ENCODE data around the gene QRSL1. TPM values are rescaled to one million over a fixed set of nuclear protein-coding genes. Genes with fewer than 3 reads are reported as not detected.
"Not testable (repeated sequence)": the region's sequence is repeated elsewhere in the genome, so short reads cannot be mapped to it uniquely, and the experiment has no call there.

QRSL1 gene, protein sequence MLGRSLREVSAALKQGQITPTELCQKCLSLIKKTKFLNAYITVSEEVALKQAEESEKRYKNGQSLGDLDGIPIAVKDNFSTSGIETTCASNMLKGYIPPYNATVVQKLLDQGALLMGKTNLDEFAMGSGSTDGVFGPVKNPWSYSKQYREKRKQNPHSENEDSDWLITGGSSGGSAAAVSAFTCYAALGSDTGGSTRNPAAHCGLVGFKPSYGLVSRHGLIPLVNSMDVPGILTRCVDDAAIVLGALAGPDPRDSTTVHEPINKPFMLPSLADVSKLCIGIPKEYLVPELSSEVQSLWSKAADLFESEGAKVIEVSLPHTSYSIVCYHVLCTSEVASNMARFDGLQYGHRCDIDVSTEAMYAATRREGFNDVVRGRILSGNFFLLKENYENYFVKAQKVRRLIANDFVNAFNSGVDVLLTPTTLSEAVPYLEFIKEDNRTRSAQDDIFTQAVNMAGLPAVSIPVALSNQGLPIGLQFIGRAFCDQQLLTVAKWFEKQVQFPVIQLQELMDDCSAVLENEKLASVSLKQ
- total RNA-seq: 10.7 TPM
- long read RNA-seq, full-length matches to known transcripts: 9 of 9 reads
- long read RNA-seq, partial matches to known transcripts: 0 of 9 reads
- long read RNA-seq, other reads (novel, unspliced or antisense): 0 of 9 reads

DNA sequence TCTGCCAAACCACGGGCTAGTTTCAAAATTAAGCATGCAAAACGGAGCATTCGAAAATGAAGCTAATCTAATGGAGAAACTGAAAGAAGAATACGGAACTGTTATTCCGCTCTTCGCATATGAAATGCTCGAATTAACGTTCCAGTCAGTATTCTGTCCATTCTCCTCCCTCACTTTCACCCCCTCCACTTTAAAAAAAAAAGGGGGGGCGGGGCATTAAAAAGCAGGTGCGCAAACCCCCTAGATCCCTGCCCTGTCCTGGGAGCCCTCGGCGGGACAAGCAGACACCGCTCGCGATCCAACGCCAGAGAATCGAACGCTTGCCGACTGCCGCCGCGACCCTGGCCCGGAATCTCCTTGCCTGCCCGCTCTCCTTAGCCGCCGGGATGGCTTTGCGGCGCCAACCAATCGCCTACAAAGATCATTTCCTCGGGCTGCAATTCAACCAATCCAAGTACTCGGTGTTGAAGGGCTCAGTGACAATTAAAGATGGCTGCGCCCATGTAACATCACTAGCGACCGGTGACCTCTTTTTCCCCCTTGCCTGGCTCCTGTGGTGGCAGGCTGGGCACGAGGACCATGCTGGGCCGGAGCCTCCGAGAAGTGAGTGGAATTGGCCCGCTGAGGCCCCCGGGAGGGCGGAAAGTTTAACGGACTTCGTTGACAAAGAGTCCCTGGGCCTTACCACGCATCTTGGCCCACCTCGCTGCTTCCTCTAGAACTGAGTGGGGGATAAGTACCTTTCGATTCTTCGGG is at the start of gene QRSL1, which contains the start of gene RTN4IP1:
Gene QRSL1, plus strand, starts transcription at position 476 of the 756 bp plus-strand sequence. Its CDS starts 104 bp downstream, at position 580.
Gene RTN4IP1, minus strand, starts transcription at position 396 of the 756 bp plus-strand sequence. CDS start 477 bp downstream, outside the sequence.
- intact Hi-C loops (cut with DNase I): no loop called here
- no peaks in the 10 kb centered on the region for H3K27me3 ChIP-seq (ENCODE audit: low read depth)
- H3K27ac ChIP-seq: peak within 1 kb of the TSS; percentile 81
- ATAC-seq: peak; percentile 99 to 100
- H3K36me3 ChIP-seq: no peaks in the 10 kb centered on the region
- H3K4me1 ChIP-seq: peaks cover 17% of the 10 kb centered on the region
- peak; percentile 83 for DNase-seq
- TF ChIP-seq, protein P1, sequence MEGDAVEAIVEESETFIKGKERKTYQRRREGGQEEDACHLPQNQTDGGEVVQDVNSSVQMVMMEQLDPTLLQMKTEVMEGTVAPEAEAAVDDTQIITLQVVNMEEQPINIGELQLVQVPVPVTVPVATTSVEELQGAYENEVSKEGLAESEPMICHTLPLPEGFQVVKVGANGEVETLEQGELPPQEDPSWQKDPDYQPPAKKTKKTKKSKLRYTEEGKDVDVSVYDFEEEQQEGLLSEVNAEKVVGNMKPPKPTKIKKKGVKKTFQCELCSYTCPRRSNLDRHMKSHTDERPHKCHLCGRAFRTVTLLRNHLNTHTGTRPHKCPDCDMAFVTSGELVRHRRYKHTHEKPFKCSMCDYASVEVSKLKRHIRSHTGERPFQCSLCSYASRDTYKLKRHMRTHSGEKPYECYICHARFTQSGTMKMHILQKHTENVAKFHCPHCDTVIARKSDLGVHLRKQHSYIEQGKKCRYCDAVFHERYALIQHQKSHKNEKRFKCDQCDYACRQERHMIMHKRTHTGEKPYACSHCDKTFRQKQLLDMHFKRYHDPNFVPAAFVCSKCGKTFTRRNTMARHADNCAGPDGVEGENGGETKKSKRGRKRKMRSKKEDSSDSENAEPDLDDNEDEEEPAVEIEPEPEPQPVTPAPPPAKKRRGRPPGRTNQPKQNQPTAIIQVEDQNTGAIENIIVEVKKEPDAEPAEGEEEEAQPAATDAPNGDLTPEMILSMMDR (IDR thresholded peaks at IDR 0.05): no peak
- peak within 1 kb of the TSS; percentile 100 for H3K4me3 ChIP-seq
- no peaks in the 10 kb centered on the region for H3K9me3 ChIP-seq

GRCh38 chr6:106581468-106581867 is 47.9 kb upstream of the QRSL1 start:
- no peak for DNase-seq
- H3K4me1 ChIP-seq: no peaks in the 10 kb centered on the region
- no peak overlapping the region for H3K27ac ChIP-seq
- TF ChIP-seq, protein P1 (IDR thresholded peaks at IDR 0.05): no peak
- H3K4me3 ChIP-seq: no peak overlapping the region
- no peaks in the 10 kb centered on the region for H3K27me3 ChIP-seq (ENCODE audit: low read depth)
- intact Hi-C loops (cut with DNase I): no loop called here
- ATAC-seq: no peak
- no peaks in the 10 kb centered on the region for H3K9me3 ChIP-seq
- H3K36me3 ChIP-seq: peaks cover 25% of the 10 kb centered on the region

GRCh38 chr6:106586815-106587415 is 42.5 kb upstream of the QRSL1 start:
- intact Hi-C loops (cut with DNase I): no loop called here
- no peaks in the 10 kb centered on the region for H3K9me3 ChIP-seq
- H3K36me3 ChIP-seq: peaks cover 39% of the 10 kb centered on the region
- no peak overlapping the region for H3K27ac ChIP-seq
- no peak for ATAC-seq
- TF ChIP-seq, protein P1 (IDR thresholded peaks at IDR 0.05): no peak
- no peaks in the 10 kb centered on the region for H3K4me1 ChIP-seq
- H3K4me3 ChIP-seq: no peak overlapping the region
- H3K27me3 ChIP-seq (ENCODE audit: low read depth): no peaks in the 10 kb centered on the region
- no peak for DNase-seq

DNA sequence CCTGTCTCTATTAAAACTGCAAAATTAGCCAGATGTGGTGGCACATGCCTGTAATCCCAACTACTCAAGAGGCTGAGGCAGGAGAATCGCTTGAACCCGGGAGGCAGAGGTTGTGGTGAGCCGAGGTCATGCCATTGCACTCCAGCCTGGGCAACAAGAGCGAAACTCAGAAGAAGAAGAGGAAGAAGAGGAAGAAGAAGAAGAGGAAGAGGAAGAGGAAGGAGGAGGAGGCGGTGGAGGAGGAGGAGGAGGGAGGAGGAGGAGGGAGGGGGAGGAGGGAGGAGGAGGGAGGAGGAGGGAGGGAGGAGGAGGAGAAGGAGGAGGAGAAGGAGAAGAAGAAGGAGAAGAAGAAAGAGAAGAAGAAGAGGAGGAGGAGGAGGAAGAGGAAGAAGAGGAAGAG is 40.4 kb upstream of the QRSL1 start:
- H3K4me1 ChIP-seq; DNase-seq; intact Hi-C loops (cut with DNase I); ATAC-seq; H3K27me3 ChIP-seq (ENCODE audit: low read depth); H3K4me3 ChIP-seq; H3K27ac ChIP-seq; H3K9me3 ChIP-seq: not testable (repeated sequence)
- H3K36me3 ChIP-seq: peaks cover 27% of the 10 kb centered on the region

DNA sequence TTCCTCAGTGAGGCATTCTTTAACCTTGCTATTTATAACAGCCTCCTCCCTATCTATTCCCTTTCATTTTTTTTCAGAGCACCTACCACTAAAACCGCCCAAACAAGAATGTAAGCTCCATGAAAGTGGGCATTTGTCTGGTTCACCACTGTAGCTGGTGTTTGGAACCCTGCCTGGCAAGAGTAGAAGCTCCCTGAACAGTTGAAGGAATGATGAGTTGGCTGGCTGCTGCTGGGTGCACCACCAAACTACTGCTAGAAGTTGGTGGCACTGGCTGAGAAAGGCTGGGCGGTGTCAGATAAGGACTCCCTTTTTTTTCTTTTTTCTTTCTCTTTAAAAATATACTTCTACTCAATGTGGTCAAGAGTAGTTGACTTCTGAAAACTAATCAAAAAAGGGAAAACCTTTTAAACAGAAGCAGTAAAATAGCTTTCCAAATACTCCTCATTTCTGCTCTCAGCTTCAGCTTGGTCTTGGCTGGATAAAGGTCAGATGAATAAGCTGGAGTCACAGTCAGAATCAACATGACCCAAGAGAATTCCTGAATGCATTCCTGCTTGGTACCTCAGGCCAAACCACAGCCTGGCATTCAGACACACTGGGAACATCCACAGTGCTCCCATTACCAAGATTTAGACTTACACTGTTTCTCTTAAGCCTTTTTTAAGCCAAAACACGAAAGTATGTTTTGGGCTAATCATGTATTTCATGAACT is 38.1 kb upstream of the QRSL1 start:
- intact Hi-C loops (cut with DNase I): no loop called here
- Histone ChIP-seq H3K4me3 (no peak overlapping the region), H3K27me3 (ENCODE audit: low read depth) (no peaks in the 10 kb centered on the region), H3K27ac (no peak overlapping the region), H3K9me3 (no peaks in the 10 kb centered on the region), H3K36me3 (peaks cover 17% of the 10 kb centered on the region), H3K4me1 (no peaks in the 10 kb centered on the region)
- DNase-seq: no peak
- TF ChIP-seq, protein P1 (IDR thresholded peaks at IDR 0.05): no peak
- no peak for ATAC-seq
